ENCODE data around the gene CFAP99.

CFAP99 gene

DNA sequence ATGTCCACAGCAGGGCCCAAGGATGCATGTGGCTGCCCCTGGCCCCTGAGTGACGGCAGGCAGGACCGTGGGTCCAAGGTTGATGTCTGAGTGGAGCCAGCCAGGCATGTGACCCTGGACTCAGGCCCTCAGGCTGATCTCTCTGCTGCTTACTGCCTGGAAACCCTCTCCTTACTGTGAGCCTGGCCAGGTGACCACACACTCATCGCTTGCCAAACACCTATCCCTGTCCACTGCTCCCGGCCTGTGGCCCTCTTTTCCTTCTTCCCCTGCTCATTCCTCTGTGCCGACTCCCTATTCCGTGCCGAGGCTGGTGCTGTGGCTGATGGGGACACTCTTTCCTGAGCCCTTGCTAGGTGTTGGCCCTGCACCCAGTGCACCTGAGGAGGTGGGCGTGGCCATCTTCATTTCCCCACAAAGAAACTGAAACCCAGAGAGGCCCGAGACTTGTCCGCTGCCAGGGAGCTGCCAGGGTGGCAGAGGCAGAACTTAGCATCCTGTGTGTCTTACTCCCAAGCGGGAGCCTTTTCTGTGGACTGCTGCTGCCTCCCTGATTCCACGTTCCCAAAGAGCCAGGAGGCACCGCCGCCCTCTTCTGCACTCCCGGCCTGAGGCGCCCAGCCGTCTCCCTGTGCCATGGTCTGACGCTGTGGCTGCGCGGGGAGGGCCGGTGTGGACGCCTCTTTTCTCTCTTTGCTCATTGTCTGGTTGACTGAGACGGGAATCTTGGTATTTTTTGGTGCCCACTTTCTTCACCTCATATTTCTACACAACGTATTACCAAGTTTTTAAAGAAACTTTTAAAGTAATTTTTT lies 38.9 kb downstream of the CFAP99 start:
- H3K4me3 ChIP-seq (replicated peaks; ENCODE audit: low read depth, low read length), result no peak overlapping the region
- TF ChIP-seq, protein P1, sequence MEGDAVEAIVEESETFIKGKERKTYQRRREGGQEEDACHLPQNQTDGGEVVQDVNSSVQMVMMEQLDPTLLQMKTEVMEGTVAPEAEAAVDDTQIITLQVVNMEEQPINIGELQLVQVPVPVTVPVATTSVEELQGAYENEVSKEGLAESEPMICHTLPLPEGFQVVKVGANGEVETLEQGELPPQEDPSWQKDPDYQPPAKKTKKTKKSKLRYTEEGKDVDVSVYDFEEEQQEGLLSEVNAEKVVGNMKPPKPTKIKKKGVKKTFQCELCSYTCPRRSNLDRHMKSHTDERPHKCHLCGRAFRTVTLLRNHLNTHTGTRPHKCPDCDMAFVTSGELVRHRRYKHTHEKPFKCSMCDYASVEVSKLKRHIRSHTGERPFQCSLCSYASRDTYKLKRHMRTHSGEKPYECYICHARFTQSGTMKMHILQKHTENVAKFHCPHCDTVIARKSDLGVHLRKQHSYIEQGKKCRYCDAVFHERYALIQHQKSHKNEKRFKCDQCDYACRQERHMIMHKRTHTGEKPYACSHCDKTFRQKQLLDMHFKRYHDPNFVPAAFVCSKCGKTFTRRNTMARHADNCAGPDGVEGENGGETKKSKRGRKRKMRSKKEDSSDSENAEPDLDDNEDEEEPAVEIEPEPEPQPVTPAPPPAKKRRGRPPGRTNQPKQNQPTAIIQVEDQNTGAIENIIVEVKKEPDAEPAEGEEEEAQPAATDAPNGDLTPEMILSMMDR (IDR thresholded peaks at IDR 0.05; ENCODE audit: low read depth, low read length, missing control alignments), result no peak
- no peak for DNase-seq (ENCODE audit: extremely low read depth, low read depth)

DNA sequence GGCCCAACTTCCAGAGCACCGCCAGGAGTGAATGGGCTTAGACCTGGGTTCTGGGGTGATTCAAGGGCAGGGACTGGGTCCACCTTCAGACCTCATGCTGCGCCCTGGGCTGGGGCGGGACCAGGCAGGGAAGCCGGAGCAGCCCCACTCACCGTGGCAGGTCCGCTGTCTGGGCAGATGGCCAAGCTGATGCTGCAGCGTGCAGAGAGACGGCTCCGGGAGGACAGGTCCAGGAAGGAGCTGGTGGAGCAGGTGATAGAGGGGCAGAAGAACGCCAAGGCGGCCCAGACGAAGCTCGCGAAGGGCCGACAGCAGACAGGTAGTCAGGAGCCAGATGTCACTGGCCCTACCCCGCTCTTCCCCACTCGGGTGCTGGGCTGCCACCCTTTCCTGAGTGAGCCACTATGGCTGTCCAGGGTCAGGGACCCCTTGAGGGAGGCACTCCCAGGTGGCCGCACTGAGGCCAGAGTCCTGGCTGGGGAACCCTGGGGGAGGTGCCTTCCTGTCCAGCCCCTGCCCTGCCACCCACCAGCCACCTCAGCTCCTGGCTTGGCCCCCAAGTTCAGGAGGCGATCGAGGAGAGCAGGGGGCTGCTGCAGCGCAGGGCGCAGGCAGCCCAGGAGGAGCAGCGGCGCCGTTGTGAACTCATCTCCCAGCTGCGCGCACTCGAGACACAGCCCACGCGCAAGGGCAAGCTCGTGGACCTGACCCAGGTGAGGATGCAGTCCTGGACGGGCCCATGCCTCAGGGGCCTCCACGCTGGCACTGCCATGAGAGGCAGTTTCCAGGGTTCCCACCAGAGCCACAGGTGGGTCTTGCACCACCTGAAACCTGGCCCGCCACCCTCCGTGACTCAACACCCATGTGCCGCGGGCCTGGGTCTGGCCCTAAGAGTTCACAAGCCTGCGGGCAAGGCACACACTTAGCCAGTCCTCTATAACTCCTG lies 40.1 kb downstream of the CFAP99 start:
- no peak for DNase-seq (ENCODE audit: extremely low read depth, low read depth)
- TF ChIP-seq, protein P1 (IDR thresholded peaks at IDR 0.05; ENCODE audit: low read depth, low read length, missing control alignments), result no peak
- no peak overlapping the region for H3K4me3 ChIP-seq (replicated peaks; ENCODE audit: low read depth, low read length)

DNA sequence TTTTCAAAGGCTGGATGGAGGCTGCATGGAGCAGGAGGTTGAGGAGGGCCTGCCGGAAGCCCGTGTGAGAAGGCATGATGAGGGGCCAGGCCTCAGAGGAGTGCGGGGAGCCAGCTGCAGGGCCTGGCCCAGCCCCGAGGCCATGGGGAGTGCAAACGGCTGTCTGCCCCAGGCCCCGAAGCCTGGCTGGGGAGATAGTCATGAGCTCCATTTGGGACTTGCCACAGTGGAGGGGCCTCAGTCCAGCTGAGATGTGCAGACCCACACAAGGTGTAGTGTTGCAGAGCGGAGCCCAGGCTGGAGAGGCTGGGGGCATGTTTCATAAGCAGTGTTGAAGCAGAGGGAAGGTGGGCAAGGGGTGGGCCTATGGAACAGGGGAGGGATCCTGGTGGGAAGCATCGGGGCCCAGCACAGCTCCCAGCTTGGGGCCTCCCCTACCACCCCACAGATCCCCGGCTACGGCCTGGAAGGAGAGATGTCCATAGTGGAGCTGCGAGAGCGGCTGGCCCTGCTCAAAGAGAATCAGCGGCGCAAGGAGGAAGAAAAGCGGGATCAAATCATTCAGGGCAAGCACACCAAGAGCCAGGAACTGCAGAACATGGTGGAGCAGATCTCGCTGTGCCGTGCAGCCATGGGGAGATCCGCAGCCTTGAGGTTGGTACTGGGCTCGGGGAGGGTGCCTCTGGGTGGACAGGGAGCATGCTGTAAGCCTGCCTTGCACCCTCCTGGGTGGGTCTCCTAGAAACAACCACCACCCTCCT lies 41.0 kb downstream of the CFAP99 start:
- DNase-seq (ENCODE audit: extremely low read depth, low read depth), result no peak
- TF ChIP-seq, protein P1 (IDR thresholded peaks at IDR 0.05; ENCODE audit: low read depth, low read length, missing control alignments), result no peak
- H3K4me3 ChIP-seq (replicated peaks; ENCODE audit: low read depth, low read length), result no peak overlapping the region

DNA sequence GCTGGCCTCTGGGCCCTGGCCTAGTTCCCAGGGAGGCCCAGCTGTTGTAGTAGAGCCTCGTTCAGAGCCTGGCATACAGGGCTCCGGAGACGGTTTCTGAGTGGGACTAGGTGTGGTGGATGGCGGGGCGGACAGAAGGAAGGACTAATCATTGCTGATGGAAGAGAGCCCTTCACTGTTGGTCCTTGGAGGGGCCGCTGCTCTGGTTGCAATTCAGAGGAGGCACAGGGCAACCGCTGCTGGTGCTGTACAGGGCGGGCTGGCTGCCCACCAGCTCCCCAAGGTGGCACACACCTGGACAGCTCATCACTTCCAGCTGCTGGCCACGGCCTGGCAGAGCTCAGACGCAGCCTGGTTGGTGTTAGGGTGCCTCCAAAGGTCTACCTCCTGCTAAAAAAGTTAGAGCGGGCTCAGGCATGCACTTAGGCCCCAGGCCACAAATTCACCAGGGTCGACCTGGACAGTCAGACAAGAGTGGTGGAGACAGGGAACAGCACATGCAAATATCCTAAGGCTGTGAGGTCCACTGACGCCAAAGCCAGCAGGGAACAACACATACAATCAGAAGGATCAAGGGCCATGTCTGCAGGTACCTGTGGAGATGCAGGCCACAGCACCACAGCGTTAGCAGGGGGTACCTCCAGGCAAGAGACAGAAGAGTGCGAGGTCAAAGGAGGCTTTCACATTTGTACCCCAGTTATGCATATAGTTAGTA lies 42.6 kb downstream of the CFAP99 start:
- TF ChIP-seq, protein P1 (IDR thresholded peaks at IDR 0.05; ENCODE audit: low read depth, low read length, missing control alignments), result no peak
- no peak for DNase-seq (ENCODE audit: extremely low read depth, low read depth)
- no peak overlapping the region; the same call in 1 of the 2 replicates for H3K4me3 ChIP-seq (replicated peaks; ENCODE audit: low read depth, low read length)

DNA sequence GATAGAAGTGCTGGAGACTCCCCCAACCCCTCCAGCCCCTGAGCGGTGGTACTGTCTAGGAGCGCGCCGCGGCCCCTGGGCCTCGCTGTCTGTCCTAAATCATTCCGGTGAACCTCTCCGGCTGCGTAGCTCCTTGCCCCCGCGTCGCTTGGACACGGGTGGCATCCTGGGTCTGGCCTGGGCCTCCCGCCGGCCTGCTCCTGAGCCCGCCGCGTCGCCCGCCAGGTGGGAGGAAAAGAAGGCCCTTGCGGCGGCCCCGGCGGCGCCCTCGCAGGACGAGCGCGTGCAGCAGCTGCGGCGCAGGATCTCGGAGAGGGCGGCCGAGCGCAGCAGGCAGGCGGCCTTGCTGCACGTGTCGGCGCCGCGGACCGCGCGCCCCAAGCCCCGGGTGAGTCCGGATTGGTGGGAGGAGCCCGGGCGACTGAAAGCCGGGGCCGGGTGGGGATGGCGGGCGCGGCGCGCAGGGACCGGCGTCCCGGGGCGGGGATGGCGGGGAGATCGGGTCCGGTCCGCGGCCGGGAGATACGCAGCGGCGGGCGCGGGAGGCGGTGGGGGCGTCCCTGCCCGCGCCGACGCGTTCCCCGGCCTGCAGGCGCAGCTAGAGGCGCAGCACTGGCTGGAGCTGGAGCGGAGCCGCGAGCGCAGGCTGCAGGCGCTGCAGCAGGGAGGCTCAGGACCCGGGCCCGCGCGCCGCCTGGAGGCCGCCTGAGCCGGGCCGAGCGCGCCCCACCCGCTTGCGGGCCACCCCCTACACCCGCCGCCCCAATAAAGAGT lies 43.6 kb downstream of the CFAP99 start:
- TF ChIP-seq, protein P1 (IDR thresholded peaks at IDR 0.05; ENCODE audit: low read depth, low read length, missing control alignments), result peak; percentile 15
- DNase-seq (ENCODE audit: extremely low read depth, low read depth), result no peak
- H3K4me3 ChIP-seq (replicated peaks; ENCODE audit: low read depth, low read length), result peak overlapping the region; percentile 37

Measured in HFF-Myc (cell line).